LNCaP clone FGC (cell line): ENCODE results near the gene DDX6.

ENCODE experiments used
- DNase-seq: peaks from one replicate; pipeline ENCODE4 v3.0.0-alpha.2; 2011; ENCODE audit warnings: low read depth
- H3K4me3 ChIP-seq: 2 replicates; pipeline ENCODE4 v1.5.1; 2011; ENCODE audit warnings: mild to moderate bottlenecking, low read depth, low read length, control low read depth
- TF ChIP-seq, protein P1 (sequence below): IDR thresholded peaks from 2 replicates; pipeline ENCODE4 v1.5.1; 2012; ENCODE audit warnings: mild to moderate bottlenecking; ENCODE audit not compliant: control insufficient read depth, insufficient read depth; ENCODE audit errors: extremely low read depth

DDX6 gene

GRCh38 chr11:118757876-118758399 is 33.0 kb downstream of the DDX6 start:
- TF ChIP-seq, protein P1, sequence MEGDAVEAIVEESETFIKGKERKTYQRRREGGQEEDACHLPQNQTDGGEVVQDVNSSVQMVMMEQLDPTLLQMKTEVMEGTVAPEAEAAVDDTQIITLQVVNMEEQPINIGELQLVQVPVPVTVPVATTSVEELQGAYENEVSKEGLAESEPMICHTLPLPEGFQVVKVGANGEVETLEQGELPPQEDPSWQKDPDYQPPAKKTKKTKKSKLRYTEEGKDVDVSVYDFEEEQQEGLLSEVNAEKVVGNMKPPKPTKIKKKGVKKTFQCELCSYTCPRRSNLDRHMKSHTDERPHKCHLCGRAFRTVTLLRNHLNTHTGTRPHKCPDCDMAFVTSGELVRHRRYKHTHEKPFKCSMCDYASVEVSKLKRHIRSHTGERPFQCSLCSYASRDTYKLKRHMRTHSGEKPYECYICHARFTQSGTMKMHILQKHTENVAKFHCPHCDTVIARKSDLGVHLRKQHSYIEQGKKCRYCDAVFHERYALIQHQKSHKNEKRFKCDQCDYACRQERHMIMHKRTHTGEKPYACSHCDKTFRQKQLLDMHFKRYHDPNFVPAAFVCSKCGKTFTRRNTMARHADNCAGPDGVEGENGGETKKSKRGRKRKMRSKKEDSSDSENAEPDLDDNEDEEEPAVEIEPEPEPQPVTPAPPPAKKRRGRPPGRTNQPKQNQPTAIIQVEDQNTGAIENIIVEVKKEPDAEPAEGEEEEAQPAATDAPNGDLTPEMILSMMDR: no peak
- no peak overlapping the region for H3K4me3 ChIP-seq
- no peak for DNase-seq

- H3K4me3 ChIP-seq: no peak overlapping the region
- no peak for DNase-seq
- TF ChIP-seq, protein P1: no peak
Observed at GRCh38 chr11:118752654-118753053, 38.3 kb downstream of the DDX6 start.

GRCh38 chr11:118749429-118749828 is 41.5 kb downstream of the DDX6 start:
- TF ChIP-seq, protein P1: no peak
- no peak overlapping the region for H3K4me3 ChIP-seq
- no peak for DNase-seq

GRCh38 chr11:118748056-118748455 is 42.9 kb downstream of the DDX6 start:
- no peak overlapping the region for H3K4me3 ChIP-seq
- no peak for DNase-seq
- TF ChIP-seq, protein P1: no peak

- H3K4me3 ChIP-seq: no peak overlapping the region
- DNase-seq: no peak
- TF ChIP-seq, protein P1: no peak
Observed at GRCh38 chr11:118746988-118747585, 43.9 kb downstream of the DDX6 start.

DNA sequence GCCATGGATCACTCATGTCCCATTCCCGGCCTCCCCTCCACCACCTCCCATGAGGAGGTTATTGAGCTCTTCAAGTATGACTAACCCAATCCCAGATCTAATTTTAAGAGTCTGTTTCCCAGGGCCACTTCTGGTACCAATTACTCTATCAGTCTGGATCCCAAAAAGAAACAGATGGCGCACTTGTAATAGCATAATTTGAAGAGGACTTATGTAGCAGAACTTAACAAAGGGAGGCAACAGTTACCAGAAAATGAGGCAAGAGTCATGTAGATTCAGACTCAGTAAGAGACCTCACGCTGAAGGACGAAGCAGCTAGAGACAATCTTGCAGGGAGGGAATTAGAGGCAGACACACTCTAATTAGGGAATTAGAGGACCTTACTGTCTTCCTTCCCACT is 46.9 kb downstream of the DDX6 start:
- H3K4me3 ChIP-seq: no peak overlapping the region
- TF ChIP-seq, protein P1: no peak
- DNase-seq: no peak

- TF ChIP-seq, protein P1: no peak
- peak; percentile 63 for DNase-seq
- no peak overlapping the region for H3K4me3 ChIP-seq
Observed at GRCh38 chr11:118742304-118742703, 48.7 kb downstream of the DDX6 start.
